Ishikawa (cell line): ENCODE measurements around the gene TPRX1.

Source experiments
- EP300 ChIP-seq: IDR thresholded peaks from 2 replicates; pipeline ENCODE4 v1.6.1; 2012; ENCODE audit warnings: borderline replicate concordance
- TCF12 ChIP-seq: IDR thresholded peaks from 2 replicates; pipeline ENCODE4 v1.6.1; 2012; ENCODE audit warnings: low read depth
- TEAD4 ChIP-seq: IDR thresholded peaks from 2 replicates; pipeline ENCODE4 v1.6.1; 2012

- TF ChIP-seq EP300, result no peak
- TF ChIP-seq TCF12, result no peak
- no peak for TF ChIP-seq TEAD4
These were observed 25.4 kb downstream of the TPRX1 start for GRCh38 chr19:47778954-47779351.
